ENCODE results near the gene PDE4D. TPM values are rescaled to one million over a fixed set of nuclear protein-coding genes. Genes with fewer than 3 reads are reported as not detected.

The PDE4D gene
- total RNA-seq, 1 experiment from 2014 or later, result 2.1 TPM

DNA sequence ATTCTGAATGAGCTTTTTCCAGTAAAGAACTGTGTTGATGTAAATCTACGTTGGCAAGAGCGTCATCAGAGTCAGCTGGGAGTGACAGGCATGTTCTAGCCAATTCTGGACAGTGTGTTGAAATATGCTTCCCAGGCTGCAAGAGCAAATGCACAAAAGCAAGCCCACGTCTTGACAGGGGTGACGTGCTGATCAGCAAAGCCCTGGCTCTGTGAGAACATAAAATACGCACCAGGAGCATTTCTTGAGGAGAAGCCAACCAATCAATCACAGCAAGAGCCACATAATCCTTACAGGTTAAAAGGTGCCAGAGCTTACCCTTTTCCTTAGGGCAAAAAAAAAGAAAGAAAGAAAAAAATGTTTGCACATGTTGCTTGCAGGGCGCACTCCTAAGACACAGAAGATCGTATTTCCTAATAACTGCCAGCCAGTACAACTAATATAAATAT, 148.1 kb downstream of the PDE4D start:
- H2BK5ac ChIP-seq (ENCODE audit: insufficient read length, low read length), result no peak overlapping the region
- no CpG with 5 or more reads among the region's 7 CpGs for WGBS (ENCODE audit: extremely low coverage, insufficient read length, low lambda C conversion rate)
- H3K79me2 ChIP-seq (ENCODE audit: insufficient read depth, low read length), result no peaks in the 10 kb centered on the region
- DNase-seq, result no peak
- no peak overlapping the region; a peak in 1 of 7 replicates for H3K27ac Mint-ChIP-seq
- no peak overlapping the region for H2BK20ac ChIP-seq (ENCODE audit: low read depth, low read length, poor library complexity, severe bottlenecking)
- no peak overlapping the region for H3K23ac ChIP-seq (ENCODE audit: insufficient read length, low read depth, low read length)
- H2AK5ac ChIP-seq (ENCODE audit: insufficient read length, low read length), result no peak overlapping the region
- TF ChIP-seq, protein P1, sequence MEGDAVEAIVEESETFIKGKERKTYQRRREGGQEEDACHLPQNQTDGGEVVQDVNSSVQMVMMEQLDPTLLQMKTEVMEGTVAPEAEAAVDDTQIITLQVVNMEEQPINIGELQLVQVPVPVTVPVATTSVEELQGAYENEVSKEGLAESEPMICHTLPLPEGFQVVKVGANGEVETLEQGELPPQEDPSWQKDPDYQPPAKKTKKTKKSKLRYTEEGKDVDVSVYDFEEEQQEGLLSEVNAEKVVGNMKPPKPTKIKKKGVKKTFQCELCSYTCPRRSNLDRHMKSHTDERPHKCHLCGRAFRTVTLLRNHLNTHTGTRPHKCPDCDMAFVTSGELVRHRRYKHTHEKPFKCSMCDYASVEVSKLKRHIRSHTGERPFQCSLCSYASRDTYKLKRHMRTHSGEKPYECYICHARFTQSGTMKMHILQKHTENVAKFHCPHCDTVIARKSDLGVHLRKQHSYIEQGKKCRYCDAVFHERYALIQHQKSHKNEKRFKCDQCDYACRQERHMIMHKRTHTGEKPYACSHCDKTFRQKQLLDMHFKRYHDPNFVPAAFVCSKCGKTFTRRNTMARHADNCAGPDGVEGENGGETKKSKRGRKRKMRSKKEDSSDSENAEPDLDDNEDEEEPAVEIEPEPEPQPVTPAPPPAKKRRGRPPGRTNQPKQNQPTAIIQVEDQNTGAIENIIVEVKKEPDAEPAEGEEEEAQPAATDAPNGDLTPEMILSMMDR (conservative IDR thresholded peaks at IDR 0.05), result no peak
- H3K27me3 ChIP-seq (ENCODE audit: insufficient read depth, low read length), result no peaks in the 10 kb centered on the region
- H3T11ph ChIP-seq (ENCODE audit: low read length), result no peak overlapping the region
- no peak overlapping the region for H4K5ac ChIP-seq (ENCODE audit: insufficient read length, low read depth, low read length)
- H3K14ac ChIP-seq (ENCODE audit: insufficient read depth, low read length), result no peak overlapping the region
- no peak overlapping the region for H3K9ac ChIP-seq (ENCODE audit: extremely low read depth, insufficient read length, low read length)
- no peaks in the 10 kb centered on the region for H3K79me1 ChIP-seq (ENCODE audit: insufficient read depth, low read depth, low read length, poor library complexity, severe bottlenecking)
- no peak overlapping the region for H3K4ac ChIP-seq (ENCODE audit: low read depth, low read length)
- H3K27me3 Mint-ChIP-seq (ENCODE audit: low read depth), result no peaks in the 10 kb centered on the region
- no peak overlapping the region for H2BK120ac ChIP-seq (ENCODE audit: low read depth, low read length, poor library complexity, severe bottlenecking)
- H3K4me2 ChIP-seq (ENCODE audit: insufficient read depth, insufficient read length, low read length), result no peak overlapping the region
- no peaks in the 10 kb centered on the region for H4K20me1 ChIP-seq (ENCODE audit: control insufficient read depth, insufficient read depth, insufficient read length)
- no peak overlapping the region for H3K56ac ChIP-seq (ENCODE audit: insufficient read length, low read depth, low read length)
- H4K91ac ChIP-seq (ENCODE audit: insufficient read length, low read depth, low read length), result no peak overlapping the region
- H2AFZ ChIP-seq (ENCODE audit: low read length), result no peak overlapping the region
- no peak overlapping the region for H3K18ac ChIP-seq (ENCODE audit: insufficient read length, low read depth, low read length)
- no peak overlapping the region for H2BK15ac ChIP-seq (ENCODE audit: low read depth, low read length)
- no peak overlapping the region for H2BK12ac ChIP-seq (ENCODE audit: insufficient read length, low read depth, low read length)
- no peaks in the 10 kb centered on the region for H3K9me3 Mint-ChIP-seq
- no peaks in the 10 kb centered on the region for H3K23me2 ChIP-seq (ENCODE audit: insufficient read length, low read depth, low read length, poor library complexity, severe bottlenecking)
- H4K8ac ChIP-seq (replicated peaks; ENCODE audit: insufficient read length, low read depth, low read length), result no peak overlapping the region
- H3K27ac ChIP-seq (ENCODE audit: insufficient read length, low read depth, low read length), result no peak overlapping the region
- H3K36me3 Mint-ChIP-seq (ENCODE audit: insufficient read depth in 1 of 3, low read depth in 3 of 3), result no peaks in the 10 kb centered on the region
- no peaks in the 10 kb centered on the region for H3K4me1 ChIP-seq (ENCODE audit: insufficient read depth, low read length)
- H3K4me3 Mint-ChIP-seq, result no peak overlapping the region
- H3K4me1 Mint-ChIP-seq, result no peaks in the 10 kb centered on the region
- H3K9me3 ChIP-seq (ENCODE audit: control insufficient read depth, low read depth, low read length), result no peaks in the 10 kb centered on the region
